Medulla oblongata (tissue), 1 donor: ENCODE data around the gene CFAP69.
A peak's percentile ranks its signal among the peaks of the same experiment; 100 is the strongest.
"Not testable (repeated sequence)": the region's sequence is repeated elsewhere in the genome, so short reads cannot be mapped to it uniquely, and the experiment has no call there.

Experiments used
- DNase-seq: peaks from one replicate; pipeline ENCODE4 v3.0.0-alpha.2; 2015; ENCODE audit errors: extremely low spot score

CFAP69 gene

DNA sequence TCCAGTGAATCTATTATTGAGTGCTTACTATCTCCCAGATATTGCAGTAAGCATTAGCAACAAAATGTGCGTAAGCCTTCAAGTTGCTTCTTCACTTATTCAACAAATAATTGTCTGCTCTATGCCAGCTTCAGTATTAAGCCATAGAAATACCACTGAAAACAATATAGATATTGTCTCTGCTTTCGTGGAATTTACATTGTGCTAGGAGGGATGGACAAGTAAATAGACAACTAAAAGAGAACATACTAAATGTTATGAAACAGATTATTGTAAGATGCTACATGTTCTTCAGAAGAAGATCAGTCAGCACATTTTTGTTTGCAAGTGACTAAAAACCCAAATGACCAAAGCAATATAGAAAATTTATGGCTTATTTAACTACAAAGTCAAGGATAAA lies 27.3 kb downstream of the CFAP69 start:
- no peak for DNase-seq

DNA sequence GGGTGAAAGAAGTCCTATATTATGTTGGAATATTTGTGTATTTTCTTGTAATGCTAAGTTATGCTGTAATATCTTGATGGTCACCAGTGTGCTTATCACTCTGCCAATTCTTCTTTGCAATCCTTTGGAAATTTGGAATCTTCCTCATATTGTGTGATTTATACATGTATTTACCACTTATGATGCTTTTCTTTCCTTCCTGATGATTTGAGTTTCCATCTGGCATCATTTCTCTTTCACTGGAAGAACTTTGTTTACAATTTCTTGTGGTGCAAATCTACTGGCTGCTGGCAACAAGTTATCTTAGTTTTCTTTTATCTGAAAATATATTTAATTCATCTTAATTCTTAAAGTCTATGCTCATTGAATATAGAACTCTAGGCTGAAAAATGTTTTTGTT lies 29.2 kb downstream of the CFAP69 start:
- no peak for DNase-seq

DNA sequence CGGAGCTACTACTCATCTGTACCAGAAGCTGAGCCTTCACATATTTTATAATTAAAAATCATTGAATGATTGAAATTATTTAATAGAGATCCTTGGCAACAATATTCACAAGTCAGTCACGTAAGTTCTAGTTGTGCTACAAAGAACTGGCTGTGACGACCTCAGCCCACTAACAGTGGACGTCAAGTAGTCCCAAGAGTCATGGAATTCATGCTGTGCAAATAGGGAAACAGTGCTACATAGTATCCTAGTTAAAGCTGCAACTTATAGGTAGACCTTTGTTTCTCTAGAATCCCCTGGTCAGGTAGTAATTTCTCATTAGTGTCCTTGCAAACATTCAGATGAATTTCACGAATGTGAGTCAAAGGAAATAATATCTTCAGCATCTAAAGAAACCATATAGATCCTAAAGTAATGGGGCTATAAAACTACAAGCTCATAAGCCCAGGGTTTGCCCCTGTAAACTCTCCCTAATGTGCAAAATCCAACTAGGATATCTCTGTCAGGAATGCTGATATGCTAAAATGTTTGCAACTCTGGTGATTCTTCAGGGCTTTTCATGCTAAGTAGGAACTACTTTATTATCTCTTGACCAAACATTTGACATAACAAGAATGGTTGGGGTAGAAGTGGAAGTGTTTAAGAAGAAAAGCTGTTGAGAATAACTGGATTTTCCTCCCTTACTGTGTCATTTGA lies 31.2 kb downstream of the CFAP69 start:
- DNase-seq: no peak

DNA sequence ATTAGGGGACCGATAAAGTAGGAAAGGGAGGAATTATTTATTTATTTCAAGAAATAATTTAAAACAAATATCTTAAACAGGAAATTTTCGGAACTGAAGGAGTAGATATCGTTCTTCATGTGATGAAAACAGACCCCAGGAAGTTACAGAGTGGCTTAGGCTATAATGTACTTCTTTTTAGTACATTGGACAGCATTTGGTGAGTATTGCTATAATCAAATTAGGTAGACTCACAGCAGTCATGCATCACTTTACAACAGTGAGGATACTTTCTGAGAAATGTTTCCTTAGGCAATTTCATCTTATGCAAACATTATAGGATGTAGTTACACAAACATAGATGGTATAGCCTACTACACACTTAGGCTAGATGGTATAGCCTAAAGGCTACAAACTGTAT lies 43.2 kb downstream of the CFAP69 start:
- DNase-seq: no peak

DNA sequence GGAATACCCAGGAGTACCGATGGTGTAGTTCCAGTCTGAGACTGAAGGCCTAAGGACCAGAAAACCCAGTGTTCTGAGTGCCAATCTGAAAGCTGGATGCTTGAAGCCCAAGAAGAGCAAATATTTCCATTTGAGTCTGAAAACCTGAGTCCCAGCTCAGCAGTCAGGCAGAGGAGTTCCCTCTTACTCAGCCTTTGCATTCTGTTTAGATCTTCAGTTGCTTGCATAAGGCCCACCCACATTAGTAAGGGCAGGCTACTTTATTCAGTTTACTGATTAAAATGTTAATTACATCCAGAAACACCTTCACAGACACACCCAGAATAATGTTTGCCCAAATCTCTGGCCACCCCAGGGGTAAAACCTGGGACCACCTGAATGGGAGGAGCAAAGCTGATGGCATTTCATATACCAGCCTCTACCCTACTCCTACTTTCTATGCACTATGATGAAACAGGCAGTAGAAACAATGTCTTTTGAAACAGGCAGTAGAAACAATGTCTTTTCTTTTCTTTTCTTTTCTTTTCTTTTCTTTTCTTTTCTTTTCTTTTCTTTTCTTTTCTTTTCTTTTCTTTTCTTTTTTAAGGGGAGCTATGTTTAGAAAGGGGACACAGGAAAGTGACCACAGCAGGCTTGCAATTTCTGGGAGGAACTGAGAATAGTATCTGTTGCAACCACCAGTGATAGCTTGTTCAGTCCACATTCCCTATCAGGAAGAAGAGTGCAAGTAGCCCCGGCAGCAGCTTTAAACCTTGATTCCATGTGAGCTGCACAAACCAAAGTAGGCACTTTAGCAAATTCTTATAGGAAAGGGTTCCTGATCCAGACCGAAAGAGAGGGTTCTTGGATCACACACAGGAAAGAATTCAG lies 45.5 kb downstream of the CFAP69 start:
- DNase-seq: no peak

DNA sequence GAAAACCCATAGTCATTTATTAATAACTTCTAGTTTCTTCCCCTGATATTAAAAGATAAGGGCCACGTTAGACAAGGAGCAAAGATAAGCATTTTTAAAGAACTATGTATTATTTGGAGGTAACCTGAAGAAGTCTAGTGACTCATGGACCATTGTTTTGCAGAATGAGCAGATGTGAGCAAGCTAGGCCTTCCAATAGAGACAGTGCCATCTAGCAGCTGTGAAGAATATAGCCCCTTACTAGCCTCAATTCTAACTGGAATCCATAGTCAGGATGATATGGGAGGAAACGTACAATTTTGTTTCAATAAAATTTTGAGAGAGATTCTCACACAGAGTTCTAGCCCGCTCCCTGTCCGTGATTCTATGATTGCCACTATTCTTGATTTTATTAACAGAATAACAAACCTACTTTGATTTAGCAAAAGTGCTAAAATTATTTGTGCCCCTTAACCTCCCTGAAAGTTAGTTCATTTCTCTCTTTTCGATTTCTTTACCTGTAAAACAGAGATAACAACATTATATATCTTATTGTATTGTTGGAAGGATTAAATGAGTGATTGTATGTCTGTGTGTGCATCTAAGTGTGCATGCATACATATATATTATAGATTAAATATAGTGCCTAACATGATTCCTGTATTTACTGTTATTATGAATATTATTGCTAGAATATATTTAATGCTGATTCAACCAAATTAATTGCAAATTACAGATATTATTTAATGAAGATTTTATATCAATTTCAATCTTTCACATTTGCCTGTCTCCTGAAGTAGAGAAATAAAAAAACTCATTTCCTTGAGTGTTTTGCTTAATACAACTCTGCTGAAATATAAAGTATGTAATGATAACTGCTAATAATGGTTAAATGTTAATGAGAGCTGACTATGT lies 53.4 kb downstream of the CFAP69 start:
- peak; percentile 38 for DNase-seq

DNA sequence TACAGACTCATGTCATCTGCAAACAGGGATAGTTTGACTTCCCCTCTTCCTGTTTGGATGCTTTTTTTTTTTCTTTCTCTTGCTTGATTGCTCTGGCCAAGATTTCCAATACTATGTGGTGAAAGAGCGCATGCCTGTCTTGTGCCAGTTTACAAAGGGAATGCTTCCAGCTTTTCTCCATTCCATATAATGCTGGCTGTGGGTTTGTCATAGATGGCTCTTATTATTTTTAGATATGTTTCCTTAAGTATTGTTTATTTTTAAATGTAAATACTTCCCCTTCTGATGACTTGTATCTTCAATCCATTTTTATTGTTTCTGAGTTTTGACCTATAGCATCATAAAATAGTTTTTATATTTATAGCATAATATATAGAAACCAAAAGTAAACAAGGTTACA lies 58.3 kb downstream of the CFAP69 start:
- DNase-seq: no peak

DNA sequence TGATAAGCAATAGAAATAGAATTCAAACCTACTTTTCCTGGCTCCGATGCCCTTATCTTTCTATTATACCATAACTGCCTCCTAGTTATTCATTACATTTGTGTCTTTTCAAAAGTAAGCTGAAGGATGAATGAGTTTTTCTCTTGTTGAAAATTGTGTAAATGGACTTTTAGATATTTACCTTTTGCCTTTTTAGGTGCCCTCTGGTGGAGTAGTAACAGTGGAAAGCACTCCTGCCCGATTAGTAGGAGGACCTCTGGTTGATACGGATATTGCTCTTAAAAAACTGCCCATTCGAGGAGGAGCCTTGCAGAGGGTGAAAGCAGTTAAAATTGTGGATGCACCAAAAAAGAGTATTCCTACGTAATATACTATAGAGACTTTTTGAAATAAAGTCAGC lies 64.9 kb downstream of the CFAP69 start:
- no peak for DNase-seq

DNA sequence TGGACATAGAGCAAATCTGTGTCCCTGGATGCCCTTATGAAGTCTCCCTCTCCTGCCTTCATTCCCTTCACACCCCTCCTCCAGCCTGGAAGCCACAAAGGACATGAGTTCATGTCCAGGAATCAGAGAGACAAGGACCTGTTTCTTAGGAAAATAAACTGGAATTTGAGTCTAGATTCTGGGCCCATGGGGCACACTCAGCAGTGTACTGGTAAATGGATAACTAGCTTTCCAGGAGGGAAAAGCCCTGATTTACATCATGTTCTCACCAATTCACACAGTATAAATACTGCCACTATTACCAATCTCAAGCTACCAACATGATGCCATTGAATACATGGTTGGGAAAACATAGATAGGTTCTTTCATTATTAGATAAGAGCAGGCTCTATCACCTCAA lies 66.2 kb downstream of the CFAP69 start:
- DNase-seq: no peak

DNA sequence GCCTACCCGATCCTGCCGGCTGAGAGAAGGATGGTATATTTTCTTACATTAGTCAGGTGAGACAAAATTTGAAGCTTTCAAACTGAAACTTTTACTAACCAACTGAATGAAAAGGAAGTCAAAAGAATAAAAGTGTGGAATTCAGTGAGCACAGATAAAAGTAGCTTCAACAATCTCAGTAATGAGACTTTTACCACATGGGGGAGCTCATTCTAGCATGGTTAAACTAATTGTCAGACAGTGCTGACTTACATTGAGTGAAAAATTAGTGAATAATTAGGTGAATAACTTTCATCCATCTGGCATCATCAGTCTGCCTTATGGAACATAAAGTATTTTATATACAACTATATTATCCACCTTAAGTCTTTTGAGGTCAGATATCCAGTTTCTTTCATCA lies 67.8 kb downstream of the CFAP69 start:
- peak; percentile 21 for DNase-seq

DNA sequence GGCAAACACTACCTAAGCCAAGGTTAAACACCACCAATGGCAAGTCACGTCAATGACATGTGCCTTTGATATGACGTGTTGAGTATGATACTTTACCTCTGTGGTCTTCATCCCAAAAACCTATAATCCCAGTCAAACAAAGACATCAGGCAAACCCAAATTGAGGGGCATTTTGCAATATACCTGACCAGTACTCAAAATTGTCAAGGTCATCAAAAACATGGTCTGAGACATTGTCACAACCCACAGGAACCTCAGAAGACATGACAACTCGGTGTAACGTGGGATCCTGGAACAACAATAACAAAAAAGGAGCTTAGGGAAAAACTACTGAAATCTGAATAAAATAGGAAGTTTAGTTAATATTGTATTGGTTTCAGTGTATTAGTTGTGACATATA lies 68.9 kb downstream of the CFAP69 start:
- DNase-seq: no peak

DNA sequence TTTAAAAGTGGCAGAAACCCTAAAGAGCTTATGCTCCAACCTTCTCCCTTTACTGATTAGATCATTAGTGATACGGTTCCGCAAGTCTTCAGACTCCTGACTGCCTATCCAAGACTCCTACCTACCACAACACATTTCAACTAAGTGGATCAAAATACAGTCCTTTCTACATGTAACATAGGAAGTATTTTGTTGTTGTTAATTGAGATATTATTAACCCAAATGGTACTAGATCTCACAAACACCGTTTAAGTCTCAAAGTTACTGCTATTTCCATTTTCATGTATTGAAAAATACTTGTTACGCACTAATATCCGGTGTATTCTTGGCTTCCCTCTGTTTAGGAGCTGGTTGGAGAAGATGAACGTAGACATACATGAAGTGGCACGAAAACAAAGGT lies 75.0 kb downstream of the CFAP69 start:
- DNase-seq: no peak

DNA sequence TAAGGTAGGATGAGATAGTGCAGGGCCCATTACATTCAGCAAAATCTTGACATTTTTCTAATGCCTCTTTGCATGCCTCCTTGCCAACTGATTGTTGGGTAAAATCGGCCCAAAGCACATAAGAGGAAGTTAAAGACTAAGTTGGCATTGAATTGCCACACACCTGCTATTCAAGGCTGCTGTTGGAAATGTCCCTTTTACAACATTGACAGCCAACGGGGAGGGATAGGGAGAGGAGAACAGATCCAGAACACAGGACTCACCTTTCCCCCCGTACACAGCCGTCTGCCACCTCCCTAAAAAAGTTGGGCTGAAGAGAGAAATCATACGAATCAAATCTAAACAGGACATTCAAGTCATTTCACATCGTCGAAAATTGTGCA lies 75.4 kb downstream of the CFAP69 start:
- no peak for DNase-seq

DNA sequence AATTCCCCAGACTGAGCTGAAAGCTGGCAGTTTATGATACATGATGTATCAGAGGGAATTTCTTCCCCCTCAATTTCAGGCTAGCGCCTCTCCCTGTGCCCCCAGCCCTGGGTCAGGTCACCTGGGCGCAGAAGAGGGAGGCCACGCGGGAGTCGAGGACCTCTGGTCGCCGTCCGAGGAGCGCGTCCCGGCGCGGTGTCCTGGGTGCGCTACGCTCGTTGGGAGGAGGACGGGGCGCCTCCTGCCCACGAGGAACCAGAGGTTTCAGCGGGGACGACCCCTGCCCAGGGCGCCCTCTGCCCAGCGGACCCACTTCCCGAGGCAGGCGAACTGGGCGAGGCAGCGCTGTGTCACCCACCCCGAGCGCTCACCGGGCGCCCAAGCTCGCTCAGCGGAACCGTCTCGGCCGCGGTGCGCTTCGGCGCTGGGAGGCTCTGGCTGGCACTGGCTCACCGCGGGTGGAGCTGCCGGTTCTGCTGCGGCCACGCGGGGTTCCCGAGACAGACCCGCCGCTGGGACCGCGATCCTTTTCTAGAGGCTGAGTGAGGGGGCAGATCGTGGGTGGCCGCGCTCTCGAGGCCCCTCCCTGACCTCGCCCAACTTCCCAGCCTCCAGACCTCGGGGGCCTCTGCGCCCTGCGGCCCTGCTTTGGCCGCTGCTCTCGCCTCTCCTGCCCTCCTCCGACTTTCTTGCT lies 76.0 kb downstream of the CFAP69 start, which contains the start of gene FAM237B:
TSS of gene FAM237B (minus strand) at position 504 of the 694 bp plus-strand sequence. CDS start 1,556 bp downstream, outside the sequence.
- no peak for DNase-seq

DNA sequence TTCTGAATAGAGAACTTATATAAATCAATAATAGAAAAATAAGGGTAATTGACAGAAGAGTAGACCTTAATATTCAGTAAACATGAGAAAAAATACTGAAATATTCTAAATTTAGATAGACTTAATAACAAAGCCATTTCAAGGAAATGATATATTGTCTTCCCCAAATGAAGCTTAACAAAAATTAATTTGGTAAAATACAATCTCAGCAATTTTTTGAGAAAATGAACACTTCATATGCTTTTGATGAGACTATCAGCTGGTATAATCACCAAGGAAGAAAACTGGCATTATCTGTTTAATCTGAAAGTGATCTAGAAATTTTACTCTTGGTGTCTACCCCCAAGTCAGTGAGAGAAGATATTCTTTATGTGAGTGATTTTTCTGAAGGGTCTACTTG lies 77.9 kb downstream of the CFAP69 start:
- no peak for DNase-seq

DNA sequence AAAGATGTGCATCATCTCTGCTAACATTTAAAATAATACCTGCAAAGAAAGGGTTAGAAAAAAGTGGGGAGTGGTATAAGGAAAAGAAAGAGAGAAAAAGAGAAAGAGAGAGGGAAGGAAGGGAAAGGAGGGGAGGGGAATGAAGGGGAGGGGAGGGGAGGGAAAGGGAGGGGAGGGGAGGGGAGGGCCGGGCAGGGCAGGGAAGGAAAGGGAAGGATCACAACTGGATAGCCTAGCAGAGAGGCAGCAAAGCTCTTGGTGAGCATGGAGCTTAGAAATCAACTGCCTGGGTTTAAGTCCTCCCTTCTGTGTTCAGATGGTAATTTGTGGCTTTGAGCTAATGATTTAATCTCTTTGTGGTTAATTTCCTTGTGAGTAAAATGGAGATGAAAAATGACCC lies 81.5 kb downstream of the CFAP69 start:
- no peak for DNase-seq

DNA sequence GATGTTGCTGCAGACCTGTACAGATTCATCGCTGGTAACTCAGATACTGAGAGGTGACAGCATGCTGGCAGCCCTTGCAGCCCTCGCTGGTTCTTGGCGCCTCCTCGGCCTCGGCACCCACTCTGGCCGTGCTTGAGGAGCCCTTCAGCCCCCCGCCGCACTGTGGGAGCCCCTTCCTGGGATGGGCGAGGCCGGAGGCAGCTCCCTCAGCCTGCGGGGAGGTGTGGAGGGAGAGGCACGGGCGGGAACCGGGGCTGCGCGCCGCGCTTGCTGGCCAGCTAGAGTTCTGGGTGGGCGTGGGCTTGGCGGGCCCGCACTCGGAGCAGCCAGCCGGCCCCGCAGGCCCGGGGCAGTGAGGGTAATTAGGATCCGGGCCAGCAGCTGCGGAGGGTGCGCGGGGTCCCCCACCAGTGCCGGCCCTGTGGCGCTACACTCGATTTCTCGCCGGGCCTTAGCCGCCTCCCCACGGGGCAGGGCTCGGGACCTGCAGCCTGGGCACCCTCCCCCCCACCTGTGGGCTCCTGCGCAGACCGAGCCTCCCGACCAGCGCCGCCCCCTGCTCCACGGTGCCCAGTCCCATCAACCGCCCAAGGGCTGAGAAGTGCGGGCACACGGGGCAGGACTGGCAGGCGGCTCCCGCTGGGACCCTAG lies 89.3 kb downstream of the CFAP69 start:
- no peak for DNase-seq

DNA sequence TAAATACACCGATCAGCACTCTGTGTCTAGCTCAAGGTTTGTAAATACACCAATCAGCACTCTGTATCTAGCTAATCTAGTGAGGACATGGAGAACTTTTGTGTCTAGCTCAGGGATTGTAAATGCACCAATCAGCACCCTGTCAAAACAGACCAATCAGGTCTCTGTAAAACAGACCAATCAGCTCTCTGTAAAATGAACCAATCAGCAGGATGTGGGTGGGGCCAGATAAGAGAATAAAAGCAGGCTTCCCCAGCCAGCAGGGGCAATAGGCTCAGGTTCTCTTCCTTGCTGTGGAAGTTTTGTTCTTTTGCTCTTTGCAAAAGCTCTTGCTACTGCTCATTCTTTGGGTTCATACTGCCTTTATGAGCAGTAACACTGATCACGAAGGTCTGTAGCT lies 90.0 kb downstream of the CFAP69 start:
- DNase-seq: not testable (repeated sequence)

DNA sequence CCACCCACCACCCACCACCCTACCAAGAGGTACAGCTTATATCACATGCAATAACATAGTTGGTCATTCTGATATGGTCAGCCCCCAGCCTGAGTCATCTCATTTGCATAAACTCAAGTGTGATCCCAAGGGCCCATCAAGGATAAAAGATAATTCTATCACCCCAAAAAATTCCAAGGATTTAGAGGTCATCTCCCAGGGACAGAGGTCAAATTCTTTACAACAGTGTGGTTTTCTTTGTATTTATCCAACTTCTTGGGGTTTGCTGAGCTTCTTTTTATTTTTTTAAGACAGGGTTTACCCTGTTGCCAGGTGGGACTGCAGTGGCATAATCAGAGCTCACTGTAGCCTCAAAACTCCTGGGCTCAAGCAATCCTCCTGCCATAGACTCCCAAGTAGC lies 92.1 kb downstream of the CFAP69 start:
- DNase-seq: no peak

DNA sequence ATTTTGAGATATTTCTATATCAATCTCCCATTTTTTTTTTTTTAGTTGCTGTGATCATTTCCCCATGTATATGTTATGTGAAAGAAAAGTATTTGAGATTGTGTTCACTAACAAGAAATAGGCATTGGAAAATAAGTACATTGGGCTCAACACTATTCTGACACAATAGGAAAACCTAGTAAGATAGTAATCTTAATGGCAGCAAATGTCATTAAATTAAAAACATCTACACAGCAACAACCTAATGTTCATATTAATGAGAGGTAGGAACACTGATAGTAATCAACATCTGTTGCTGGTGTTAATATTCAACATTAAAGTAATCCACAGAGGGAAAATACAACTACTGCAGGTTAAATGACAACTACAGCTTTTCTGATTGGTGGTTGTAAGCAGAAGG lies 100.0 kb downstream of the CFAP69 start:
- DNase-seq: no peak
